Measurements from ENCODE around the gene ATG16L2.

Gene ATG16L2, protein sequence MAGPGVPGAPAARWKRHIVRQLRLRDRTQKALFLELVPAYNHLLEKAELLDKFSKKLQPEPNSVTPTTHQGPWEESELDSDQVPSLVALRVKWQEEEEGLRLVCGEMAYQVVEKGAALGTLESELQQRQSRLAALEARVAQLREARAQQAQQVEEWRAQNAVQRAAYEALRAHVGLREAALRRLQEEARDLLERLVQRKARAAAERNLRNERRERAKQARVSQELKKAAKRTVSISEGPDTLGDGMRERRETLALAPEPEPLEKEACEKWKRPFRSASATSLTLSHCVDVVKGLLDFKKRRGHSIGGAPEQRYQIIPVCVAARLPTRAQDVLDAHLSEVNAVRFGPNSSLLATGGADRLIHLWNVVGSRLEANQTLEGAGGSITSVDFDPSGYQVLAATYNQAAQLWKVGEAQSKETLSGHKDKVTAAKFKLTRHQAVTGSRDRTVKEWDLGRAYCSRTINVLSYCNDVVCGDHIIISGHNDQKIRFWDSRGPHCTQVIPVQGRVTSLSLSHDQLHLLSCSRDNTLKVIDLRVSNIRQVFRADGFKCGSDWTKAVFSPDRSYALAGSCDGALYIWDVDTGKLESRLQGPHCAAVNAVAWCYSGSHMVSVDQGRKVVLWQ

DNA sequence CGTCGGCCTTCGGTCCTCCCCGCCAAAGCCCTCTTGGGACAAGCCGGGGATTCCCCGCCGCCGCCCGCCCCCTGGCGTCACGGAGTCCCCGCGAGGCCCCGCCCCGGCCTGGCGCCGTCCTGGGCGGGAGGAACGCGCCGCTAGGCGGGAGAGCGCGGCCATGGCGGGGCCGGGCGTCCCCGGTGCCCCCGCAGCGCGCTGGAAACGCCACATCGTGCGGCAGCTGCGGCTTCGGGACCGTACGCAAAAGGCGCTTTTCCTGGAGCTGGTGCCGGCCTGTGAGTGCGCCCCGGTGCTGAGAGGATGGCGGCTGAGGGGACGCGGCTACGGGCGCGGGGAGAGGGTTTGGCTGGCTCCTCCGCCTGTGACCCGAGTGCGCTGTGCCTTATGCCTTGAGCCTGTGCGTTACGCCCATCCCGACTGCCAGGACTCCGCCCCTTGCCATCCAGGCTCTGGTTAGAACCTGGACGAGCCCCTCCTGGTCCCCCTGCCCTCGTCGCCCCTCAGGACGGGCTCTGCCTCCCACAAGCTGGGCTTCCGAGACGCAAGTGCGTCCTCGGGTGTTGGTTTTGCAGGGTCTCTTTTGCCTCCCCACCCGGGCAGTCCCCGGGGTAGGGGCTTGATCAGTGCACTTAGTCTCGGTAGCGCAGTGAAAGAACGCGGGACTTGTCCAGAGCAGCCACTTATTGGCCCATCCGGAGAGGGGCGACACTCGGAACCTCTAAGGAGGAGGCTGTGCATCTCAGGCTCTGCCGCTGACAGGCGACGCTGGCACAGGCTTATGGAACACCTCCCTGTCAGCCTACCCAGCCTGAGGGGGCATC is at the start of gene ATG16L2:
TSS of gene ATG16L2 (plus strand) at position 126 of the 824 bp plus-strand sequence. CDS start at position 161, 35 bp downstream.
- peak; percentile 89 for DNase-seq (ENCODE audit: low read depth, low spot score)

DNA sequence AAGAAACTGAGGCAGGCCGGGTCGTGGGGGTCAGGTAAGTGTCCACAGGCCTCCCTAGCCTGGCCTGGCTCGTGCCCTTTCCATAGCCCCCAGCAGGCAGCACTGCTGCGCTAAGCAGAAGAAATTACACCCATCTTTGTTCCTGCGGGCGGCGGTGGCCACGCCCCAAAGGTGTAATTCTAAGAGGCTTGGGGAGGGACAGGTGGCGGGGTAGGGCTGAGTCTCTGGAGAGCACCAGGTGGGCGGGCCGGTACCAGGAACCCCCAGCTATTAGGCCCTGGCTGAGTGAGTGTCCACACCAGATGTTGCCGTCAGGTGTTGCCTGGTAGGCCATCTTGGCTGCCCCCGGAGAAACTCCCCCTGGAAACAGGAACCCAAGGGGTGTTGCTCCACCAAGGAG is 49.7 kb upstream of the ATG16L2 start:
- DNase-seq (ENCODE audit: low read depth, low spot score) = peak; percentile 79

DNA sequence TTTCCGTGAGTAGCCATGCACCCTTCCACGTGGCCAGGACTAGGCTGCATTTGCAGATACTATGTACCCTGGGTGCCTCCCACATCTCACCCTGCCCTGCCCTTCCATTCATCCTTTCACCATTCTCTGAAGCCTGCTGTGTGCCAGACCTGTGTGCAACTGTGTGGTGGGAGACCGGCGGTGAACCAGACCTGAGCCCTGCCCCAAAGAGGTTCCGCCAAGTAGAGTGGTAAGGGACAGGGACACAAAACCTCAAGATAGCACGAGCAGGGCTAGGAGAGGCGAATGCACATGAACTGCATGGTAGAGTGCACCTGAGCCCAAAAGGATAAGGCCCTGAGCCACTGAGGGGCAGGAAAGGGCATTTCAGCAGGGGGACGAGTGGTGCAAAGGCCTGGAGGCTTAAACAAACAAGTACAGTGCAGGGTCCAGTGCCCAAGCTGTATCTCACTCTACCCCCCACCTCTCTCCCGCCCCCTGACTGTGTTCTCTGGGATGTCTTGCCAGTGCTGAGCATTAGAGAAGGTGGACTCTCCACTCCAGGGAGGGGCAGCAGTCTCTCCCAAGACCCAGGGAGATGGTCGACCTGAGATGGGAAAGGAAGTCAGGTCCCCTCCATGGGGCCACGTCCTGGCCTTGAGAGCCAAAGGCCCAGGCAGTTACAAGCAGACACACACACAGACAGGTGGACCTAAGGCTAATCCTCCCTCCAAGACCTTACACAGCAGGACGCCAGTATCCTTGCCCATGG is 47.9 kb upstream of the ATG16L2 start:
- no peak for DNase-seq (ENCODE audit: low read depth, low spot score)

DNA sequence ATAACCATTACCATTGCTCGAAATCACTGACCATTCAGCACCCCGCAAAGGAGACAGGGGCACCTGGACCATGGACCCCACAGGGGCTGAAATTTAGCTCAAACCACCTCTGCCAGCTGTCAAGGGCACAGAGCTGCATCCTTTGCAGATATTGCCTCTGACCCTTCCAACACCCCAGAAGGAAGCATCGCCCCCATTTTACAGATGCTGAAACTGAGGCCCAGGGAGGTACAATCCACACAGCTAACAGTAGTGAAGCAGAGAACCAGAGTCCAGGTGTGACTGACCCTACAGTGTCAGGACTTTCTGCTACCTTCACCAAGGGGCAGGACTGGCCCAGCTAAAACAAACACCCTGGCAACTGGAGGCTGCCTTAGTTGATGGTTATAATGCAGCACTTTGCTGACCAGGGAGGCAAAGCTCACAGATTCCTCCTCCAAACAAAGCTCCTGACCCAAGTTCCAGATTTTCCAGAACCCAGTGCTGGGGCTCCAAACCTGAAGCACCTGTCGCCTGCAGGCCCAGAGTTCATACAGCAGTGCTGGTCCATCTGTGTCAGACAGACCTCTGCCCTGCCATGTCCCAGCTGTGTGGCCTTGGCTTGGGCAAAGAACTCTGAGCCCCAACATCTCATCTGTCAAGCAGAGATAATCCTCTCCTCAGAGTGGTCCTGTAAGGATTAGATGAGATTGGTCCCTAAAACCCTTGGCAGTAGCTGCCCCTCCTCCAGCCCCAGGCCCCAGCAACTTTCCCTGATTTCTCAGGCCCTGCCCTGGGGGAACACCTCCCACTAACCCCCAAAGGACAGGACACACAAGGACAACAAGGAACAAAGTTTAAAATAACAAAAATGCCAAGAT is 46.8 kb upstream of the ATG16L2 start:
- DNase-seq (ENCODE audit: low read depth, low spot score) = no peak

DNA sequence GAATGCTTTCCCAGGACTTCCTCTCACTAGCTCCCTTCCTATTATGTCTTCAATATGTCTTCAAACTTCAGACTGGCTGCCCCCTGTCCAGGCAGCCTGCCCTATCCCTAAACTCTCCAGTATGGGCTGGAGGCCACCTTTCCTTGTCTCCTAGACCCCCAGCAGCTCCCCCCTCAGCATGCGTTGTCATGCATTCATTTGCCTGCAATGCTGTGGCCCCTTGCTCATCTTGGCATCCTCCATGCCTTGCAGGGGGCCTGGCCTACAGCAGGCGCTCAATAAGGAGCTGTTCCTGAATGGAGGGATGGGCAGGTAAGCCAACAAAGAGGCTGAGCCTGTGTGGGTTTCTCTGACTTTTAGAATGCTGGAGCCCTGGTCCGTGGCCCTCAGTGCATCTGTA is 45.6 kb upstream of the ATG16L2 start:
- DNase-seq (ENCODE audit: low read depth, low spot score) = no peak

DNA sequence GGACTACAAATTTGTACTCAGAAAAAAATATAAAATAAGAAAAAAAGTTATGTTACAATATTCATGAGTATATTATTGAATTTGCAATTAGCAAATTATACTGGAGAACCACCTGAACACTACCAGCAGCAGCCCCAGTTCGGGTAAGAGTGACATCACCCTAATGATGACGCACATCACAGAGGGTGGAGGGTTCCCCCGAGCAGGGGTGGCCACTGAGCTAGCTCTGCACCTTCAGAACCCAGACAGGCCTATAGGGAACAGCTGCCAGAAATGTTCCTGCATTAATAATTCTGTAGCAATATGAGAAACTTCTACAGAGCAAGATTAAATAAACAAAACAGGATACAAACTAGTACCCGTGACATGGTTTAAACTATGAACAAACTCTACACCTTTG is 44.5 kb upstream of the ATG16L2 start:
- DNase-seq (ENCODE audit: low read depth, low spot score) = no peak

DNA sequence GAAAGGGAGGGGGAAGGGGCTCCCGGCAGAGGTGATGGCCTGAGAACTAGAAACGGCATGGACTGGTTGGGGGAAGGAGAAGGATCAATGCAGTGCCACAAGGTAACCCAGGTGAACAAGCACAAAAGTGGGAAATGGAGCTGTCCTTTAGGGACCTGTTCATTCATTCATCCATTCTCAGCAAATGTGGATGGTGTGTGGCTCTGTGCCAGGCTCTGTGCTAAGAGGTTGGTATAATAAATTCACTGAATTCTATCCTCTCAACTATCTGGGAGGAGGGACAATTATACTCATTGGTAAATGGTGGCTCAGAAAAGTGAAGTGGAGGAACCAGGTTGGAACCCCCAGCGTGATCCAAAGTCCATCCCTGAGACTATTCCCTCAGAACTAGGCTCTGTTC is 43.4 kb upstream of the ATG16L2 start:
- DNase-seq (ENCODE audit: low read depth, low spot score) = no peak

DNA sequence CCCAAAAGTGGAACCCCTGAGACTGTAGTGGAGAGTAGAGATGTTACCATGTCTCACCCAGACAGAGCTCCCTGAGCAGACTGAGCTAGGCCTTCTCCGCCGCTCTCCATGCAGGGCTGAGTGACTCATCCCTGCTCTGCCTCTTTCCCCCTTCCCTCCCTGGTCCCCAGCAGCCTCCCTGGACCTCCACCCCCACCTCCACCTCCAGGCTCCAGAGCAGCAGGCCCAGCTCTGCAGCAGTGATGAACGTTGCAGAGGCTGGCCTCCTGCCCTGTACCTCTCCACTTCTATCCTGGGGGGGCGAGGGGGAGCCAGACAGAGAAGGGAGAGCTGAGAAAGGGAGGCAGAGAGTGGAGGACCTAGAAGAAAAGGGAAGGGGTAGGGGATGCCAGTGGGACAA is 42.7 kb upstream of the ATG16L2 start:
- no peak for DNase-seq (ENCODE audit: low read depth, low spot score)

DNA sequence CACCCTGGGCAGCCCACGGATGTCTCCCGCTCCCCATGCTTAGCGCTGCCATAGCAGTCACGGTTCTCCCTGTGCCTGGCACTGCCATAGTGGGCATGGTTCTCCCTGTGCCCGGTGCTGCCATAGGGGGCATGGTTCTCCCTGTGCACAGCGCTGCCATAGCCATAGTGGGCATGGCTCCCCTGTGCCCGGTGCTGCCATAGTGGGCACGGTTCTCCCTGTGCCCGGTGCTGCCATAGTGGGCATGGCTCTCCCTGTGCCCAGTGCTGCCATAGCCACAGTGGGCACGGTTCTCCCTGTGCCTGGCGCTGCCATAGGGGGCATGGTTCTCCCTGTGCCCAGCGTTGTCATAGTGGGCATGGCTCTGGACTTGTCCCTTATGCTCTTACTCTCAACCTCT is 42.2 kb upstream of the ATG16L2 start:
- DNase-seq (ENCODE audit: low read depth, low spot score) = no peak

DNA sequence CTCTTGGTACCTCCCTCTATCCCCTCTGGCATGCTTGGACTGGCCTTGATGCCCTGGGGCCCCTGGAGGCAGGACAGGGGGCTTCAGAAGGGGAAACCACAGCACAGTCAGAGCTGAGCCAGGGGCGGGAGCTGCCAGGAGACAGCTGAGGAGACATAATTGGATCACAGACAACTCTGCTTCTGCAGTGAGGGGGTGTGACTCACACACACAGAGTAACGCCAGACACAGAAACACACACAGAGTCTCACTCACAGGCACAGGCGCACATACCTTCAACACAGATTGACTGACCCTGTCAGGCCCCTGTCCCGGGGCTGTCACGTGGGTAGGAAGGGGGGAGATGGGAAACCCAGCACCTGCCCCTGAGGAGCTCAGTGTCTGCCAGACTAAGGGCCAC is 40.9 kb upstream of the ATG16L2 start:
- peak; percentile 72 for DNase-seq (ENCODE audit: low read depth, low spot score)

DNA sequence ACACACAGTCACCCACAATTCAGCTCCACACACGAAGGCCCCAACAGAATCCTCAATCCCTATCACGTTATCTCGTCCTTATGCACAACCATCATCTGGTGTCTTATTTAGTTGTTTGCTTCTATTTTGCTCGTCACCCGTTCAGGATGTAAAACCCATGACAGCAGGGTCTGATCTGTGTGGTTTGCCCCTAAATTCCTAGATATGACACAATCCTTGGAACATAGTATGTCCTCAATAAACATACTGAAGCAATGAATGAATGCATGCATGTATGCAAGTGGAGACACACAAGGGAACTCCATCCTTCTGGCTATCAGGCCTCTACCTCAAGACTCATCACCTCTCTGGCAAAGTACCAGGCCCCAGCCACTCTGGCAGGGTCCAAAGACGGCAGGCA is 40.5 kb upstream of the ATG16L2 start:
- no peak for DNase-seq (ENCODE audit: low read depth, low spot score)

DNA sequence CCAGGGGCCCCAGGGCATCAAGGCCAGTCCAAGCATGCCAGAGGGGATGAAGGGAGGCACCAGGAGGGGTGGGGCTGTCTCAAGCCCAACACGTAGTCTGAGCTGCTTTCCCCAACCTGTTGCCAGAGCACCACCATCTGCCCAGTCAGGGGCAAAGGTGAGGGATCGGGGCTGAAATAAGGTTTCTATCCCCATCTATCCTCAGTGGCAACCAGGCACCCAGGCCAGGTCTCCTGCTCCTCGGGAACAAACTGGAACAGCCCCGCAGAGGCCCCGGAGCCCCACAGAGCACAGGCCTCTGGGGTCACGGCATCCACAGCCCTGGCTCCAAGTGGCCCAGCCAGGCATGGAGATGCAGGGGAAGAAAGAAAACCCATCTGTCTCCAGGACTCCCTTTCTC is 39.7 kb upstream of the ATG16L2 start:
- no peak for DNase-seq (ENCODE audit: low read depth, low spot score)

DNA sequence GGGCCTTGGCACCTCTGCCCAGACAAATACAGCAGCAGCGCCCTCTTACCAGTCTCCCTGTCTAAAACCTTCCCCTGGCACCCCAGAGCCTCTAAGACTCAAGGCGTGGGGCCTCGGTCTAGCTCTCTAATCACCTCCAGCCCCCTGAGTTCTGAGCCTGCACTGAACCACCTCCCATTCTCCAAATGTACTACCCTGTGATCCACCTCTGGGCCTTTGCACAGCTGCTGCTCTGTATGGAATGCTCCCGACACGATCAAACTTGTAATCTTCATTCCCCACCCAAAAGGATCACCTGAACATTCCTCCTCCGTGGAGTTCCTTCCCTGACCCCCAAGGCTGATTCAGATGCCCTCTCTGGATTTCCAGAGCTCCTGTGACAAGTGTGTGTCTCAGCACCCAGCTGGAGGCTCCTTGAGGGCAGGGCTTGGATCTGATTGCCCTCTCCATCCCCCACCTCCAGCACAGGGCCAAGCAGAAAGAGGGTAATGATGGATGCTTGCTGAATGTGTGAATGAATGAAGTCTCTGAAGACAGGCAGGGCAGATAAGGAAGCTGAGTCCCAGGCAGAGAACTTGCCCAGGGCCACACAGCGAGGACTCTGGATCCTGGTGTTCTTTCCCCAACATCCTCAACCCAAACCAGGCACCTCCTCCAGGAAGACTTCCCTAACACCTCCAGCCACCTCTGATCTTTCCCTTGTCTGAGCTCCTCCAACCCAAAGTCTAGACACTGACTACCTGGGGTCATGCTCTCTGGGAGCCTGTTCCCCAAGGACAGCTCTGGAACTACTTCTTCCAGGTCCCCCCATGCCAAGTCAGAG is 38.7 kb upstream of the ATG16L2 start:
- no peak for DNase-seq (ENCODE audit: low read depth, low spot score)

DNA sequence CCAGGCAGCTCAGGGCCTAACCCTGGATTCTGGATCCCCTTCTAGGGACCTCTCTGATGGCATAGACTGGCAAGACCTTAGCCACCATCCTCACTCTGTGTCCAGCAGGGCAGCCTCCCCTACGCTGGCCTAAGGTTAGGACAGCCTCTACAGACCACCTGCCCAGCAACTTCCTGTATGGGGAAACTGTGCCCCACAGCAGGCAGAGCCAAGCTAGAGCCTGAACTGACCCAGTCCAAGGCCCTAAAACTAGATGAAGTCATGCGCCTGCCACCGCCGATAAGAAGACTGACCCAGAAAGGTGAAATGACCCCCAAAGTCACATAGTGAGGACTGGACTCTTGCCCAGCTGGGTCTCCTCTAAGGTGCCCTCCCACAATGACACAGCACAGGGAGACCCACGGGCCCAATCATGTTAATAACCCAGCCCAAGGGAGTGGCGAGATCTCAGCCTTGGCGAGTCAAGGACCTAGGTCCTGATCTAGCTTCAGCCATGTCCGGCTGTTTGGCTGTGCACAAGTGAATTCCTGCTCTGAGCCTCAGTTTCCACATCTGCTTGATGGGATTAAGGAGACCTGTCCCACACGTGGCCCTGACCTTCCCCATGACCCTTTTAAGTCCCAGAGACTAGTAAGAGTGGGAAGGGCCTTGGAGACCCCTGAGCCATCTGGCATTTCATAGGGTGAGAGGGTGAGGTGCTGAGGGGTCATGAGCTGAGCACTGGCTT is 37.9 kb upstream of the ATG16L2 start:
- DNase-seq (ENCODE audit: low read depth, low spot score) = no peak

DNA sequence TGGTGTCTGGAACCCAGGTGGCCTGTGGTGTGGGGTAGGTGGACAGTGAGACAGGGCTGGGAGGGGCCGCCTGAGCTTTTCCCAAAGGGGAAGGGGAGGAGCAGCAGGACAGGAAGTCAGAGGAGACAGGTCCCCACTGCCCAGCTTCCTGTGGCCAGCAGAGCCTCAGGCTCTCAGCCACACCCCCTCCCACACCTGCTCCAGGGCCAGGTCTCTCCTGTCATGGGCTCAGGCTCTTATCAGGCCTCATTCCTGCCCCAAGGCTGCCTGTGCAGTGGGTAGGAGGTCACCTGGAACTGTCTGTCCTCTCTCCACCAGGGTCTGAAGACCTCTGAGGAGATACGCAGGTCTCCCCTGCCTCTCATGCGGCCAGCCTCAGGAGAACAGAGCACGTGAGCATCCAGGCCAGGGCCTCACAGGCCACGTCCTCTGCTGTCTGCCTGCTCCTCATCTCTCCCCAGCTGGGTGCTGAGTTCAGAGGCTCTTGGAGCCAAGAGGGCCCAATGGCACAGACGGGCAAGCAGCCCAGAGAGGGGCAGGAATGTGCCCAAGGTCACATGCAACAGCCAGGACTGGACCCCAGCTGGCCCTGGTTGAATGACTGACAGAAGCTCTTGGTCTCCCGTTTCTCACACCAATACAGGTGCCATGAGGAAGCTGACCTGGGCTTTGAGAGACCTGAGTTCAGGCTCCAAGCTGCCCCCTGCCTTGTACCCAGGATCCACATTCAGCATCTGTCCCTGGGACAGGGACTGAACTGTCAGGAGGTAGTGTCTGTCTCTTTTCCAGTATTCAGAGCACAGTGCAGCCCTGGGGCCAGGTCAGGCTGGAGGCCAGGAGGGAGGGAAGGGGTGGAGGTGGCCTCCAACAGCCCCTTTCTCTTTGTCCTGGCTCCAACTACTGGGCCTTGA is 37.1 kb upstream of the ATG16L2 start:
- peak; percentile 53 for DNase-seq (ENCODE audit: low read depth, low spot score)

DNA sequence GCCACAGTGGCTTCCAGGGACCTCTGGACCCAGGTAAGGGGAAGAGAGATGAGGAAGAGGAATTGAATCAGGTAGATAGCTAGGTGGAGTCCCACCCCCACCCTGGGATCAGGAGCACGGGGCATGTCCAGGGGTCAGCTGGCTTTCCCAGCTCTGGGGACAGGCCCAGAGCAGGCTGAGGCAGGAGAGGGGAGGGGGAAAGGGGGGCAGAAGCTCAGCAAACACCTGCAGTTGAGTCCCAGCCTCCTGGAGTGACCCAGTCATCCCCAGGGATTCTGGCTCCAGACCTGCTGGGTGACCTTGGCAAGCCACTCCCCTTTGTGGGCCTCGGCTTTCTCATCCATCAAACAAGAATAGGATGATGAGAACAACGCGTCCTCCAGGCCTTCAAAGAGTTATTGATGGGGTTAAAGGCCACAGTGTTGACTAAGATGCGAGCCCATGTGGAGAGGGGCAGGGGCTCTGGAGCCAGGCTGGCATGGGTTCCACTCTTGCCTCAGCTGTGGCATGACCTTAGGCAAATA is 36.4 kb upstream of the ATG16L2 start:
- no peak for DNase-seq (ENCODE audit: low read depth, low spot score)

DNA sequence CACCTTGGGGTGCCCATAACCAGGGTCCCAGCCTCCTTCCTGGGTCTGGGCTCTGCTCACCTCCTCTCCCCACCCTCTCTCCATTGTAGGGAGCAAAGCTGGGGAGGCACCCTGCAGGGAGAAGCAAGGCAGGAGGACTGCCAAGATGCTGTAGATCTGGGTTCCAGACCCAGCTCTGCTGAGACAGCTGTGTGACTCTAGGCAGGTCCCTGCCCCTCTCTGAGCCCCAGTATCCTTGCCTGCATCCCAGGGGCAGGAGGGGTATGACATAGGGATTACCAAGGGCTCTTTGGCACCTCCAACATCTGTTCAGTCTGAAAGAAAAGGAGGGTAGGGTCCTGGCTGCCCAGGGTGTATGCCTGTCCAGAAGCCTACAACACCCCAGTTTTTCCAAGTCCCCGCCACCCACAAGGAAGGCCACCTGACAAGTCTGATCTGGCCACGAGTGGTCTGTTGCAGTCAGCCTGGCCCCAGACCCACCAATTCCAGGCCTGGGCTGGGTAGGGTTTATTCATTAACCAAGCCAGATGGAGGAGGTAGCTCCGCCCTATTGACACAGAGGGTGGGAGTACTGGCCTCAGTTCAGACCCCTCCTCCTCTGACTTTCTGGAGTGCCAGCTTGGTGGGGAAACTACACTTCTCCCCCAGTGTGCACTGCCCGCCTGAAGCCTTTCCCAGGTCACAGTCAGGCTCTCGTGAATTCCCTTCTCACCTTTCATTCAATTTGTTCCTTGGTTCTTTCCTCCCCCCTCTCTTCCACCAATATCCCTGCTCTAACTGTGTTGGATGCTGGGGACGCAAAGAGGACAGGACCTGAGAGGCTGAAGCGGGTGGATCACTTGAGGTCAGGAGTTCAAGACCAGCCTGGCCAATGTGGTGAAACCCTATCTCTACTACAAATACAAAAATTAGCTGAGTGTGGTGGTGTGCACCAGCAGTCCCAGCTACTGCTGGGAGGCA is 35.4 kb upstream of the ATG16L2 start:
- DNase-seq (ENCODE audit: low read depth, low spot score) = no peak
